A673 (cell line): ENCODE data around the gene LAPTM4A. TPM values are rescaled to one million over a fixed set of nuclear protein-coding genes. Genes with fewer than 3 reads are reported as not detected.
"Not testable (repeated sequence)": the region's sequence is repeated elsewhere in the genome, so short reads cannot be mapped to it uniquely, and the experiment has no call there.

ENCODE experiments used
- BruUV-seq: library from RNA; stranded (reverse); fragments of 400-500 nt; replicated peaks from 2 replicates; lab custom pipeline; 2021; lab: Mats Ljungman, UMichigan
- CTCF ChIA-PET: fragments of 300-600 bp; sonication (Branson Sonifier 250); formaldehyde crosslinking; loops from one replicate; lab custom pipeline; 2022; ENCODE audit warnings: antibody characterized with exemption; lab: Charles Lee
- POLR2A ChIA-PET: fragments of 300-600 bp; sonication (Branson Sonifier 250); formaldehyde crosslinking; loops from one replicate; lab custom pipeline; 2022; ENCODE audit warnings: antibody characterized with exemption; ENCODE audit not compliant: low non-redundant PET; lab: Charles Lee
- DNase-seq: peaks from one replicate; pipeline ENCODE4 v3.0.0-alpha.2; 2015; ENCODE audit warnings: low spot score
- H3K27ac ChIP-seq: fragments of 200-600 bp; sonication (generic); 2 replicates; pipeline ENCODE4 v1.5.1; 2016; ENCODE audit warnings: mixed run types, low read depth, mild to moderate bottlenecking, mixed read lengths, antibody characterized with exemption, low read length; ENCODE audit not compliant: poor library complexity, severe bottlenecking
- H3K27me3 ChIP-seq: fragments of 200-600 bp; sonication (generic); replicated peaks from 2 replicates; pipeline ENCODE4 v1.6.1; 2017; ENCODE audit warnings: mixed run types, low read depth, mild to moderate bottlenecking, mixed read lengths, antibody characterized with exemption, low read length; ENCODE audit not compliant: insufficient read depth, poor library complexity
- H3K36me3 ChIP-seq: fragments of 200-600 bp; sonication (generic); 2 replicates; pipeline ENCODE4 v1.6.1; 2016; ENCODE audit warnings: mixed run types, mild to moderate bottlenecking, mixed read lengths, antibody characterized with exemption, low read length; ENCODE audit not compliant: insufficient read depth, poor library complexity, severe bottlenecking
- H3K4me1 ChIP-seq: fragments of 200-600 bp; sonication (generic); 2 replicates; pipeline ENCODE4 v1.6.1; 2017; ENCODE audit warnings: mixed run types, mild to moderate bottlenecking, mixed read lengths, antibody characterized with exemption, low read length; ENCODE audit not compliant: insufficient read depth, poor library complexity, severe bottlenecking
- H3K4me3 ChIP-seq: fragments of 200-600 bp; sonication (generic); 2 replicates; pipeline ENCODE4 v1.5.1; 2016; ENCODE audit warnings: low read depth, mixed run types, mild to moderate bottlenecking, mixed read lengths, low read length; ENCODE audit not compliant: poor library complexity, severe bottlenecking
- H3K9me3 ChIP-seq: fragments of 200-600 bp; sonication (generic); 2 replicates; pipeline ENCODE4 v1.6.1; 2016; ENCODE audit warnings: mixed run types, low read depth, mild to moderate bottlenecking, mixed read lengths, antibody characterized with exemption, low read length; ENCODE audit not compliant: poor library complexity, severe bottlenecking
- CTCF ChIP-seq: fragments of 300-800, 200-600 bp; sonication (generic); conservative IDR thresholded peaks from 2 replicates; pipeline ENCODE4 v1.5.1; 2017; ENCODE audit warnings: low read depth, mild to moderate bottlenecking, antibody characterized with exemption, low read length, moderate library complexity, mixed read lengths
- EZH2 ChIP-seq: fragments of 200-600 bp; sonication (generic); IDR thresholded peaks from 2 replicates; pipeline ENCODE4 v1.6.1; 2017; ENCODE audit warnings: borderline replicate concordance, low read depth, mild to moderate bottlenecking, mixed read lengths, antibody characterized with exemption, low read length; ENCODE audit not compliant: poor library complexity, severe bottlenecking
- intact Hi-C: fragments of 100-400 bp; cut with micrococcal nuclease; formaldehyde crosslinking; loops from one replicate; pipeline ENCODE4 v1.10.0; 2022; ENCODE audit not compliant: unreplicated experiment
- total RNA-seq: library from RNA; stranded (reverse); gene quantifications from 2 replicates; pipeline ENCODE4 v1.2.3, GENCODE V29; 2021

LAPTM4A gene
- total RNA-seq, 1 experiment from 2014 or later: 158 TPM

- H3K4me3 ChIP-seq: peak overlapping the region; percentile 88
- CTCF ChIA-PET: interaction anchor here (0.6 kb wide), 1 partner anchor 34 kb away, joined by 3 read pairs; no protein-coding TSS in a partner anchor
- no peaks in the 10 kb centered on the region for H3K27me3 ChIP-seq
- TF ChIP-seq CTCF: no peak
- no peak for TF ChIP-seq EZH2
- DNase-seq: peak; percentile 53
- peak overlapping the region; percentile 99 for H3K27ac ChIP-seq
- no peaks in the 10 kb centered on the region for H3K36me3 ChIP-seq
- intact Hi-C loops: loop anchor here (5.0 kb wide), 1 partner anchor 147 kb away; the partner anchor contains the start of gene TTC32
- no peaks in the 10 kb centered on the region for H3K9me3 ChIP-seq
- BruUV-seq: no TSS peak
- H3K4me1 ChIP-seq: peaks cover 41% of the 10 kb centered on the region
- POLR2A ChIA-PET: no interaction called here
Measured at GRCh38 chr2:20049637-20050036, 1.8 kb downstream of the LAPTM4A start.

GRCh38 chr2:20048488-20049448 is 2.7 kb downstream of the LAPTM4A start:
- DNase-seq: no peak
- no peak for TF ChIP-seq EZH2
- no peak for TF ChIP-seq CTCF
- H3K27me3 ChIP-seq: no peaks in the 10 kb centered on the region
- BruUV-seq: no TSS peak
- peak overlapping the region; percentile 99 for H3K27ac ChIP-seq
- H3K36me3 ChIP-seq: no peaks in the 10 kb centered on the region
- no peaks in the 10 kb centered on the region for H3K9me3 ChIP-seq
- H3K4me3 ChIP-seq: peak overlapping the region; percentile 88
- intact Hi-C loops: no loop called here
- ChIA-PET CTCF (no interaction called here), POLR2A (no interaction called here)
- H3K4me1 ChIP-seq: peaks cover 49% of the 10 kb centered on the region

- H3K9me3 ChIP-seq, H3K36me3 ChIP-seq, H3K27ac ChIP-seq, POLR2A ChIA-PET, BruUV-seq, H3K27me3 ChIP-seq, DNase-seq, CTCF ChIA-PET, H3K4me3 ChIP-seq, intact Hi-C loops: not testable (repeated sequence)
- peaks cover 63% of the 10 kb centered on the region for H3K4me1 ChIP-seq
Measured at GRCh38 chr2:20045712-20046292, 5.6 kb downstream of the LAPTM4A start.
